ENCODE results near the gene RAB44.
"Not testable (repeated sequence)": the region's sequence is repeated elsewhere in the genome, so short reads cannot be mapped to it uniquely, and the experiment has no call there.

The RAB44 gene

GRCh38 chr6:36686668-36687513, 10.7 kb upstream of the RAB44 start:
- DNase-seq (ENCODE audit: low spot score), result no peak

GRCh38 chr6:36688063-36688738, 9.4 kb upstream of the RAB44 start:
- no peak for DNase-seq (ENCODE audit: low spot score)

- DNase-seq (ENCODE audit: low spot score), result no peak
Measured at GRCh38 chr6:36688739-36689075, 8.9 kb upstream of the RAB44 start.

DNA sequence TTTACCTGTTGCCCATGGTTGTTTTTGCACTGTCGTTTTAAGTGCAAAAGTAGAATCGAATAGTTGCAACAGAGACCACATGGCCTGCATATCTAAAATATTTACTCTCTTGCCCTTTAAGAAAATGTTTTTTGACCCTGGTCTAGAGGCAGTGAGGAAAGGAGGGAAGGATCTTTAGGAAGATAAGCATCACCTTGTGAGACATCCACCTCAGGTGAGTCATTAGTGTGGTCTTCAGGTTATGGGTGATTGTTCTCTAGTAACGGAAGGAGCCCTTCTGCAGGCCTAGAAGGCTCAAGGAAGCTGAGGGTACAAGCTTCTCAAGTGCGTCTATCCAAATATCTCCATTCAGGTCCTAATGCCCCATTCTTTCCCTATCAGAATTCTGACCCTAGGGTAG, 6.6 kb upstream of the RAB44 start:
- DNase-seq (ENCODE audit: low spot score), result peak; percentile 38

GRCh38 chr6:36691612-36692011, 6.0 kb upstream of the RAB44 start:
- DNase-seq (ENCODE audit: low spot score), result no peak

DNA sequence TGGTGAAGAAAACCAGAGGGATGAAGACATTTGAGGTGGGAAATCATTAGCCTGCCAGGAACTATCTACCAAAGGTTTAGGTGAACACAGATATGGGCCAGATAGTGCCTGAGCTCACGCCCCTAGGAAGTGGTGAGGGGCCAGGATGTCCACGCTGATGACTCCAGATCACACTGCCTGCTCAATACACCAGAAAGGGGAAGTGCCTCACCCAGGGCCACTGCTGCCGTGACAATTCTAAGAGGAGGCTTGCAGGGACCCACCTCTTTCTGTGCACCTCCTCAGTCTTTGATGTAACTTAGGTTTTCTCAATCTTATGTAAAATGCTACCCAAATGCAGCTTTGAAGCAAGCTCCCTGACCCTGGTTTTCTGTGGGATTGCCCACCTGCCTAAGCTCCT, 5.4 kb upstream of the RAB44 start:
- peak; percentile 58 for DNase-seq (ENCODE audit: low spot score)

GRCh38 chr6:36692861-36693702, 4.5 kb upstream of the RAB44 start:
- no peak for DNase-seq (ENCODE audit: low spot score)

- no peak for DNase-seq (ENCODE audit: low spot score)
Measured at GRCh38 chr6:36694616-36695015, 3.0 kb upstream of the RAB44 start.

DNA sequence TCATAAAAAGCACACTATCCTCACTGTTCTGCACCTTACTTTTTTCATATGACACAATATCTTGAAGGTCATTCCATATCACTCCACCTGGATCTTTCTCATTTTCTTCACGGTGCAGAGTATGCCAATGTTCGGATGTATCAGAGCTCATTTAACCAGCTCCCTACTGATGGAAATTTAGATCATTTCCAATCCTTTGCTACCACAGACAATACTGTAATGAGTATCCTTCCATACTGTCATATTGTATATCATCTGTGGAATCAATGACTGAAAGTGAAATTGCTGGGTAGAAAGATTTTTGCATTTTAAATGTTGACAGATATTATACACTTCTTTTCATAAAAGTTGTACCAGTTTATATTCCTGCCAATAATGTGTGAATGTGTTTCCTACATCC, 2.2 kb upstream of the RAB44 start:
- DNase-seq (ENCODE audit: low spot score), result no peak

GRCh38 chr6:36698196-36698595, 570 bp downstream of the RAB44 start:
- no peak for DNase-seq (ENCODE audit: low spot score)

GRCh38 chr6:36698871-36699271, 1.2 kb downstream of the RAB44 start:
- DNase-seq (ENCODE audit: low spot score), result no peak

DNA sequence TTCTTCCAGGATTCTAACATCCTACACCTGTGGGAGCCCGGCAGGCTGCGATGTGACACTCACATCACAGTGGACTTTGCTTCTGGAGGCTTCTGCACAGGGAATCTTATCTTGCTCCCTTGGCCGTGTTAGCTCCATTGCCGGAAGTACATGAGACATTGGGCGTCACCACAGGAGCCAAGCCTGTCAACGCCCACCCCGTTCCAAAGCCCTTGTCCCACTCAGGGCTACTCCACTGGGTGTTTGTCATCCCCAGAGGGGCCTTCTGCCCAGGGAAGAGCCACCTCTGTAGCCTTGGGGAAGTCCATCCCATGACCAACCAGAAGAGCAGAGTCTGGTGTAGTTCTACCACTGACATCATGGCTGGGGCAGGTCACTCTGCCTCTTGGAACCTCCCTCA, 1.7 kb downstream of the RAB44 start:
- DNase-seq (ENCODE audit: low spot score), result no peak

GRCh38 chr6:36700071-36700812, 2.6 kb downstream of the RAB44 start:
- DNase-seq (ENCODE audit: low spot score), result no peak

DNA sequence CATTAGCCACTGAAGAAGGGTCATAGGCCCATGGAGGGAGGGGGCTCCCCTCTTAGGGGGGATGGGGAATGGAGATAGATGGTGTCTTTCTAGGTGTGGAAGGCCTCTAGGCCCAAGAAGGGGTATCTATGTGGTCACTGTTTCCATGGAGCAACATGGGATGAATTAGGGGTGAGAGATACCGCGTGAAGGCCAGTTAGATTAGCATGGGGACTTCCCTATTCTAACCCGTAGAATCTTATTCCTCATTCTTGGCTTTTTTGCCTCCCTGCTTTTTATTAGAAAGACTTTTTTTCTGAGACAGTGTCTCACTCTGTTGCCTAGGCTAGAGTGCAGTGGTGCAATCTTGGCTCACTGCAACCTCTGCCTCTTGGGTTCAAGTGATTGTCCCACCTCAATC, 3.2 kb downstream of the RAB44 start:
- DNase-seq (ENCODE audit: low spot score), result no peak

GRCh38 chr6:36701401-36701991, 3.9 kb downstream of the RAB44 start:
- no peak for DNase-seq (ENCODE audit: low spot score)

- no peak for DNase-seq (ENCODE audit: low spot score)
Measured at GRCh38 chr6:36702656-36703055, 5.0 kb downstream of the RAB44 start.

DNA sequence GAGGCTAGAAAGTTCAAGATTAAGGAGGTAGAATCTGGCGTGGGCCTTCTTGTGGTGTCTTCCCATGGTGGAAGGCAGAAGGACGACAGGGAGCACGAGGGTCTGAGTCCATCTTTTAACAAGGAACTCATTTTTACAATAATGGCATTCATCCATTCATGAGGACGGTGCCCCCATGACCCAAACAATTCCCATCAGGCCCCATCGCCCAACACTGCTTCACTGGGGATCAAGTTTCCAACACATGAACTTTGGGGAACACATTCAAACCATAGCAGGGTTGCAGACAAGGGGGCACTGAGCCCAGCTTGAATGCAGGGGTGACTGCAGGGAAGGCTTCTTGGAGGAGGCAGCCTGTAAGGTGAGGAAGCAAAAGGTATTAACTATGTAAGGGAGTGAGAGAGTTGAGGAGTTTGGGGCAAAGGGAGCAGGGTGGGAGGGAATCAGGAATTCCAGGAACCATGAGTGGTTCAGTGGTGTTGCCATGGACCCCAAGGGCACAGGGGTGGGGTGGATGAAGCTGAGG, 5.5 kb downstream of the RAB44 start:
- no peak for DNase-seq (ENCODE audit: low spot score)

- DNase-seq (ENCODE audit: low spot score), result no peak
Measured at GRCh38 chr6:36703982-36704381, 6.4 kb downstream of the RAB44 start.

GRCh38 chr6:36704961-36705577, 7.4 kb downstream of the RAB44 start:
- not testable (repeated sequence) for DNase-seq (ENCODE audit: low spot score)

- DNase-seq (ENCODE audit: low spot score), result no peak
Measured at GRCh38 chr6:36706339-36706738, 8.7 kb downstream of the RAB44 start.

- no peak for DNase-seq (ENCODE audit: low spot score)
Measured at GRCh38 chr6:36712816-36713215, 15.2 kb downstream of the RAB44 start.

All from CD4-positive, alpha-beta T cell treated with Interleukin-2 at 100 ng/mL for 4 hours (primary cell).